ENCODE data around the gene CAMK2N1. TPM values are rescaled to one million over a fixed set of nuclear protein-coding genes. Genes with fewer than 3 reads are reported as not detected.

The CAMK2N1 gene
- total RNA-seq, 1 experiment from 2014 or later = 4.4 TPM

- Histone ChIP-seq H3K27ac (ENCODE audit: low read length) (no peak overlapping the region), H3K9me3 (ENCODE audit: control insufficient read depth, insufficient read depth, low read depth, low read length) (no peaks in the 10 kb centered on the region), H3K27me3 (ENCODE audit: control insufficient read depth, insufficient read depth, low read length) (peaks cover 4% of the 10 kb centered on the region; the same call in 1 of the 2 replicates), H3K36me3 (ENCODE audit: control insufficient read depth, insufficient read depth, low read length) (0 out of 2 replicates have a peak, but pooled peaks cover 2% of the 10 kb centered on the region), H3K4me1 (ENCODE audit: control insufficient read depth, insufficient read depth, low read length) (peaks cover 21% of the 10 kb centered on the region), H3K4me3 (ENCODE audit: low read depth in 2 of 2, low read length in 2 of 2) (no peak overlapping the region)
- CTCF ChIA-PET = interaction anchor here (0.6 kb wide), 1 partner anchor 51 kb away, joined by 3 read pairs; no protein-coding TSS in a partner anchor
- POLR2A ChIA-PET = no interaction called here
- BruUV-seq (replicated peaks) = no TSS peak
- DNase-seq (ENCODE audit: low read depth, low spot score) (no peak), ATAC-seq (no peak)
- no peak for TF ChIP-seq POLR2AphosphoS5 (IDR thresholded peaks at IDR 0.05; ENCODE audit: low read depth, low read length)
- no peak for TF ChIP-seq REST (IDR thresholded peaks at IDR 0.05; ENCODE audit: insufficient read depth in 1 of 2, low read depth in 2 of 2, low read length in 1 of 2)
- no peak for TF ChIP-seq SIN3A (IDR thresholded peaks at IDR 0.05; ENCODE audit: borderline replicate concordance, insufficient read depth, low read depth, low read length)
- no peak for TF ChIP-seq TCF7L2 (IDR thresholded peaks at IDR 0.05; ENCODE audit: low read depth, low read length)
- intact Hi-C loops (cut with micrococcal nuclease; ENCODE audit: unreplicated experiment) (no loop called here), in situ Hi-C loops (cut with HindIII; ENCODE audit: low pct_unique_long_range_greater_than_20kb, low sequenced_read_pairs) (no loop called here)
These were observed 5.6 kb downstream of the CAMK2N1 start for GRCh38 chr1:20480243-20480944.

- H3K4me3 ChIP-seq (ENCODE audit: low read depth in 2 of 2, low read length in 2 of 2) = no peak overlapping the region
- no peak for ATAC-seq
- H3K27ac ChIP-seq (ENCODE audit: low read length) = no peak overlapping the region
- peaks cover 20% of the 10 kb centered on the region for H3K4me1 ChIP-seq (ENCODE audit: control insufficient read depth, insufficient read depth, low read length)
- TF ChIP-seq SIN3A (IDR thresholded peaks at IDR 0.05; ENCODE audit: borderline replicate concordance, insufficient read depth, low read depth, low read length) = no peak
- TF ChIP-seq CTCF (IDR thresholded peaks at IDR 0.05) = no peak
- TF ChIP-seq TCF7L2 (IDR thresholded peaks at IDR 0.05; ENCODE audit: low read depth, low read length) = no peak
- TF ChIP-seq REST (IDR thresholded peaks at IDR 0.05; ENCODE audit: insufficient read depth in 1 of 2, low read depth in 2 of 2, low read length in 1 of 2) = no peak
- TF ChIP-seq POLR2AphosphoS5 (IDR thresholded peaks at IDR 0.05; ENCODE audit: low read depth, low read length) = no peak
- ChIA-PET CTCF (interaction anchor here (0.7 kb wide), 1 partner anchor 230 kb away, joined by 10 read pairs; no protein-coding TSS in a partner anchor), POLR2A (no interaction called here)
- no TSS peak for BruUV-seq (replicated peaks)
- DNase-seq (ENCODE audit: low read depth, low spot score) = no peak
- H3K9me3 ChIP-seq (ENCODE audit: control insufficient read depth, insufficient read depth, low read depth, low read length) = no peaks in the 10 kb centered on the region
- H3K27me3 ChIP-seq (ENCODE audit: control insufficient read depth, insufficient read depth, low read length) = peaks cover 4% of the 10 kb centered on the region; the same call in 1 of the 2 replicates
- intact Hi-C loops (cut with micrococcal nuclease; ENCODE audit: unreplicated experiment) = no loop called here
- in situ Hi-C loops (cut with HindIII; ENCODE audit: low pct_unique_long_range_greater_than_20kb, low sequenced_read_pairs) = no loop called here
- 0 out of 2 replicates have a peak, but pooled peaks cover 2% of the 10 kb centered on the region for H3K36me3 ChIP-seq (ENCODE audit: control insufficient read depth, insufficient read depth, low read length)
These were observed 6.2 kb downstream of the CAMK2N1 start for GRCh38 chr1:20479840-20480239.

Measured in Panc1 (cell line).